Nephron progenitor cell (in vitro differentiated cells): Measurements from ENCODE around the gene RALGPS2.

ENCODE experiments used
- DNase-seq: peaks from one replicate; pipeline ENCODE4 v3.0.0; 2021
- H3K27ac Mint-ChIP-seq: 2 replicates; pipeline ENCODE4 v1.8.0; 2021; ENCODE audit warnings: mild to moderate bottlenecking, moderate library complexity, mixed read lengths
- H3K27me3 Mint-ChIP-seq: 2 replicates; pipeline ENCODE4 v1.8.0; 2021; ENCODE audit warnings: mild to moderate bottlenecking, low read depth, mixed read lengths; ENCODE audit not compliant: poor library complexity
- H3K36me3 Mint-ChIP-seq: 2 replicates; pipeline ENCODE4 v1.8.0; 2021; ENCODE audit warnings: low read depth, mixed read lengths
- H3K4me1 Mint-ChIP-seq: 2 replicates; pipeline ENCODE4 v1.8.0; 2021; ENCODE audit warnings: mixed read lengths
- H3K4me3 Mint-ChIP-seq: 2 replicates; pipeline ENCODE4 v1.8.0; 2021; ENCODE audit warnings: mild to moderate bottlenecking, moderate library complexity, mixed read lengths
- H3K9me3 Mint-ChIP-seq: 2 replicates; pipeline ENCODE4 v1.8.0; 2021; ENCODE audit warnings: mild to moderate bottlenecking, moderate library complexity, mixed read lengths
- TF ChIP-seq, protein P1 (sequence below): fragments of 200-600 bp; sonication (generic); IDR thresholded peaks from 2 replicates; pipeline ENCODE4 v1.5.0; 2021; ENCODE audit warnings: antibody characterized with exemption

The RALGPS2 gene

GRCh38 chr1:178933105-178933561 lies 208.1 kb downstream of the RALGPS2 start:
- H3K4me3 Mint-ChIP-seq = no peak overlapping the region
- H3K36me3 Mint-ChIP-seq = no peaks in the 10 kb centered on the region
- TF ChIP-seq, protein P1, sequence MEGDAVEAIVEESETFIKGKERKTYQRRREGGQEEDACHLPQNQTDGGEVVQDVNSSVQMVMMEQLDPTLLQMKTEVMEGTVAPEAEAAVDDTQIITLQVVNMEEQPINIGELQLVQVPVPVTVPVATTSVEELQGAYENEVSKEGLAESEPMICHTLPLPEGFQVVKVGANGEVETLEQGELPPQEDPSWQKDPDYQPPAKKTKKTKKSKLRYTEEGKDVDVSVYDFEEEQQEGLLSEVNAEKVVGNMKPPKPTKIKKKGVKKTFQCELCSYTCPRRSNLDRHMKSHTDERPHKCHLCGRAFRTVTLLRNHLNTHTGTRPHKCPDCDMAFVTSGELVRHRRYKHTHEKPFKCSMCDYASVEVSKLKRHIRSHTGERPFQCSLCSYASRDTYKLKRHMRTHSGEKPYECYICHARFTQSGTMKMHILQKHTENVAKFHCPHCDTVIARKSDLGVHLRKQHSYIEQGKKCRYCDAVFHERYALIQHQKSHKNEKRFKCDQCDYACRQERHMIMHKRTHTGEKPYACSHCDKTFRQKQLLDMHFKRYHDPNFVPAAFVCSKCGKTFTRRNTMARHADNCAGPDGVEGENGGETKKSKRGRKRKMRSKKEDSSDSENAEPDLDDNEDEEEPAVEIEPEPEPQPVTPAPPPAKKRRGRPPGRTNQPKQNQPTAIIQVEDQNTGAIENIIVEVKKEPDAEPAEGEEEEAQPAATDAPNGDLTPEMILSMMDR = no peak
- peak overlapping the region; percentile 89 for H3K27ac Mint-ChIP-seq
- no peak for DNase-seq
- H3K9me3 Mint-ChIP-seq = no peaks in the 10 kb centered on the region
- peaks cover 4% of the 10 kb centered on the region for H3K27me3 Mint-ChIP-seq
- peaks cover 86% of the 10 kb centered on the region for H3K4me1 Mint-ChIP-seq

DNA sequence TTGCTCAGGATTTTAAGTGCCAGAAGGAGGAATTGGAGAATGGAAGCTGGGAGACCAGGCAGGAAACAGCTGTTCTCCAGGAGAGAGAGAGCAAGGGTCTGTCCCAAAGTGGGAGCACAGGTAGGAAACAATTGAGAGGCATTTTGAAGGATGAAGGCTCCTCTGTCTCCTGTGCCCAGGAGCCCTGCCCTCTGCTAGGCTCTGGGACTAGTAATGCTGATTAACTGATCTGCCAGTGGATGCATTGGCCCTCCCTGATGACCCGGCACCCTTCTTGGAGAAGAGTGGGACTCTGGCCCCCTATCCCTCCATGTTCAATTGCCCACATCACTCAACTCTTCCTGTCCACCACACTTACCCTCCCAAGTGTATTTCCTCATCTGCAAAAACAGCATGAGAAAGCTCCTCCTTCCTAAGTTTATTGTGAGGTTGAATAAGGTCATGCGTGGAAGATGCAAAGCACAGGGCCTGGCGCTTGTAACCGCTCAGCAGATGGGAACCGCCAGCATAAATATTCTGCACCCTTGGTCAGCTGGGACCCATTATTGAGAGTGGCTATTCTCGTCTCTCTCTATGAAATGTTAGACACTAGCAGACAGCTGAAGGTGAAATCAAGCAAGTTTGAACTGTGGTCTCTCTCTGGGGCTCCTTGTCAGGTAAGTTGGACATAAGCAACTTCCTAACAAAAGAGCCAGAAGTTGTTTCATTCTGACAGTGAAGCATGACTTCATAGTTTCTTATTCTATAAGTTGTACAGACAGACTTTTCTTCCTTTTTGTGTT lies 208.9 kb downstream of the RALGPS2 start:
- TF ChIP-seq, protein P1 = no peak
- Mint-ChIP-seq H3K27ac (no peak overlapping the region), H3K4me3 (no peak overlapping the region), H3K4me1 (peaks cover 86% of the 10 kb centered on the region), H3K36me3 (no peaks in the 10 kb centered on the region), H3K9me3 (no peaks in the 10 kb centered on the region), H3K27me3 (peaks cover 4% of the 10 kb centered on the region)
- no peak for DNase-seq

- no peaks in the 10 kb centered on the region for H3K36me3 Mint-ChIP-seq
- H3K27ac Mint-ChIP-seq = no peak overlapping the region
- no peaks in the 10 kb centered on the region for H3K9me3 Mint-ChIP-seq
- peaks cover 86% of the 10 kb centered on the region for H3K4me1 Mint-ChIP-seq
- TF ChIP-seq, protein P1 = no peak
- no peak overlapping the region for H3K4me3 Mint-ChIP-seq
- DNase-seq = no peak
- H3K27me3 Mint-ChIP-seq = peaks cover 4% of the 10 kb centered on the region
Measured at GRCh38 chr1:178934546-178934945, 209.5 kb downstream of the RALGPS2 start.

DNA sequence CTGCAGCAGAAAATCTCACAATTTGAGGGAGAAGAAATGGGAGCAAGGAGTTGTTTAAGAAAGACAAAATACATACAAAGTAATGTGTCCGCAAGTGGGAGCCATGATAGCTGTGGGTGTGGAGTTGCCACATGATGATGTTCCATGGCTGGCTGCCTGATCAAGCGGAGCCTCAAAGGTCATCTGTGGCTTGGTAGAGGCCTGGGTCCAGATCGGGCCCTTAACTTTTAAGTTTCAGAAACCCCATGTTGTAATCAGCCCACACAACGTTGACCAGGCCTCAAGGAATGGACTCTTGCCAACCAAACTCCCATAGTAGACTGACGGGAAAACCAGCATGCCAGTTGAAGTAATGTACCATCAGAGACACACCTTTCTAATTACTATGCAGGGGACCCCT lies 210.6 kb downstream of the RALGPS2 start:
- Mint-ChIP-seq H3K36me3 (no peaks in the 10 kb centered on the region), H3K9me3 (no peaks in the 10 kb centered on the region), H3K27me3 (peaks cover 4% of the 10 kb centered on the region), H3K4me1 (peaks cover 88% of the 10 kb centered on the region), H3K4me3 (no peak overlapping the region), H3K27ac (no peak overlapping the region)
- DNase-seq = no peak
- TF ChIP-seq, protein P1 = no peak

DNA sequence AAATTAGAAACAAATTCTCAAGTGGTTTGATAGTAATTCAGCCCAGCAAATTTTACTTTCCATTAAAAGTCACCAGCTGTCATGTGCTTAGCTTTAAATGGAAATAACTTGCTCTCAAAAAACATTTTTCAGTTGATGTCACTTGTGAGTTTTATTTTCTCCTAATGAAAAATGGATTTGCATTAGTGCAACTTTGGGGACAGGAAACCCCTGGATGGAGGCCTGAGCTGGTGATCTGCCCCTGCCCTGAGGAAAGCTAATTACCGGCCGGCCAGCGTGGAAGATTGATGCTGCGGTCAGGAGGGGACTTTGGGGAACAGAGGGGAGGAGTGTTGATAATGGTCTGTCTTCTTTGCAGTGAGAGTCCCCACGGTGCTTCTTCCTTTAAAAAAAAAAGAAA lies 212.7 kb downstream of the RALGPS2 start:
- Mint-ChIP-seq H3K4me1 (peaks cover 86% of the 10 kb centered on the region), H3K27ac (peak overlapping the region; percentile 99), H3K27me3 (peaks cover 4% of the 10 kb centered on the region), H3K36me3 (no peaks in the 10 kb centered on the region), H3K9me3 (no peaks in the 10 kb centered on the region), H3K4me3 (peak overlapping the region; percentile 6)
- TF ChIP-seq, protein P1 = no peak
- peak; percentile 42 for DNase-seq
